KMS-11 (cell line): ENCODE data around the gene GLI3.

ENCODE experiments used
- H2AFZ ChIP-seq: fragments of 200-600 bp; sonication (generic); 2 replicates; pipeline ENCODE4 v1.6.1; 2016; ENCODE audit warnings: antibody characterized with exemption, mixed run types, low read depth
- H3K27ac ChIP-seq: fragments of 200-600 bp; sonication (generic); 2 replicates; pipeline ENCODE4 v1.6.1; 2016; ENCODE audit warnings: mild to moderate bottlenecking, mixed run types
- H3K27me3 ChIP-seq: fragments of 200-600 bp; sonication (generic); 2 replicates; pipeline ENCODE4 v1.6.1; 2017; ENCODE audit warnings: mild to moderate bottlenecking, low read depth, mixed run types, moderate library complexity; ENCODE audit not compliant: insufficient read depth
- H3K36me3 ChIP-seq: fragments of 200-600 bp; sonication (generic); 2 replicates; pipeline ENCODE4 v1.6.1; 2017; ENCODE audit warnings: mild to moderate bottlenecking, mixed run types; ENCODE audit not compliant: insufficient read depth
- H3K4me1 ChIP-seq: fragments of 200-600 bp; sonication (generic); 2 replicates; pipeline ENCODE4 v1.6.1; 2016; ENCODE audit warnings: mild to moderate bottlenecking, low read depth, mixed run types; ENCODE audit not compliant: poor library complexity, severe bottlenecking
- H3K4me2 ChIP-seq: fragments of 200-600 bp; sonication (generic); 2 replicates; pipeline ENCODE4 v1.7.0; 2016; ENCODE audit warnings: mild to moderate bottlenecking, mixed run types
- H3K4me3 ChIP-seq: fragments of 200-600 bp; sonication (generic); IDR thresholded peaks from 2 replicates; pipeline ENCODE4 v1.6.1; 2017; ENCODE audit warnings: low read depth, low read length, mixed read lengths; ENCODE audit not compliant: insufficient read depth
- H3K79me2 ChIP-seq: fragments of 200-600 bp; sonication (generic); 2 replicates; pipeline ENCODE4 v1.6.1; 2016; ENCODE audit warnings: low read depth, mixed run types; ENCODE audit not compliant: insufficient read depth
- H3K9ac ChIP-seq: fragments of 200-600 bp; sonication (generic); 2 replicates; pipeline ENCODE4 v1.6.1; 2016; ENCODE audit warnings: mild to moderate bottlenecking, mixed run types
- H4K20me1 ChIP-seq: fragments of 200-600 bp; sonication (generic); 2 replicates; pipeline ENCODE4 v1.6.1; 2016; ENCODE audit warnings: mild to moderate bottlenecking, mixed run types; ENCODE audit not compliant: insufficient read depth
- TF ChIP-seq, protein P1 (sequence below): fragments of 200-600 bp; sonication (generic); conservative IDR thresholded peaks from 2 replicates; pipeline ENCODE4 v1.6.1; 2017; ENCODE audit warnings: low read depth, mild to moderate bottlenecking, antibody characterized with exemption, low read length, moderate library complexity, mixed read lengths

GLI3 gene

DNA sequence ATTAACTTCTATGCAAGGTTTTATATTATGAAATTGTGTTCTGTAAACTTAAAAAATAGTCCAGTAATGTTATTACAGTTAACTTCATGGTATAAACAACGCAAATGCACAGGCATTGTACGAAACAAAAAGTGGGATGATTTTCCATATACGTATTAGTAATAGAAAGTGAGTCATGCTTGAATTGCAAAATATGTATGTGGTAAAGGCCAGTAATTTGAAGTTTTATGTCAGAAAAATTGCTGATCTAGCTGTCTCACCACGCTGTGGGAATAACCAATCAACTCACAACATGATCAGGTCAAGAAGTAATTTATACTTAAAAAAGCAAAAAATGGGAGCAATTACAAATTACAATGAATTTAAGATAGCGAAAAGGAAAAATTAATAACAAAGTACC, 37.0 kb upstream of the GLI3 start:
- no peak overlapping the region for H3K4me3 ChIP-seq
- no peak overlapping the region for H3K4me2 ChIP-seq
- no peaks in the 10 kb centered on the region for H3K36me3 ChIP-seq
- H2AFZ ChIP-seq: no peak overlapping the region
- TF ChIP-seq, protein P1, sequence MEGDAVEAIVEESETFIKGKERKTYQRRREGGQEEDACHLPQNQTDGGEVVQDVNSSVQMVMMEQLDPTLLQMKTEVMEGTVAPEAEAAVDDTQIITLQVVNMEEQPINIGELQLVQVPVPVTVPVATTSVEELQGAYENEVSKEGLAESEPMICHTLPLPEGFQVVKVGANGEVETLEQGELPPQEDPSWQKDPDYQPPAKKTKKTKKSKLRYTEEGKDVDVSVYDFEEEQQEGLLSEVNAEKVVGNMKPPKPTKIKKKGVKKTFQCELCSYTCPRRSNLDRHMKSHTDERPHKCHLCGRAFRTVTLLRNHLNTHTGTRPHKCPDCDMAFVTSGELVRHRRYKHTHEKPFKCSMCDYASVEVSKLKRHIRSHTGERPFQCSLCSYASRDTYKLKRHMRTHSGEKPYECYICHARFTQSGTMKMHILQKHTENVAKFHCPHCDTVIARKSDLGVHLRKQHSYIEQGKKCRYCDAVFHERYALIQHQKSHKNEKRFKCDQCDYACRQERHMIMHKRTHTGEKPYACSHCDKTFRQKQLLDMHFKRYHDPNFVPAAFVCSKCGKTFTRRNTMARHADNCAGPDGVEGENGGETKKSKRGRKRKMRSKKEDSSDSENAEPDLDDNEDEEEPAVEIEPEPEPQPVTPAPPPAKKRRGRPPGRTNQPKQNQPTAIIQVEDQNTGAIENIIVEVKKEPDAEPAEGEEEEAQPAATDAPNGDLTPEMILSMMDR: no peak
- no peaks in the 10 kb centered on the region for H4K20me1 ChIP-seq
- no peak overlapping the region for H3K9ac ChIP-seq
- H3K4me1 ChIP-seq: no peaks in the 10 kb centered on the region
- H3K27ac ChIP-seq: no peak overlapping the region
- H3K27me3 ChIP-seq: no peaks in the 10 kb centered on the region
- H3K79me2 ChIP-seq: no peaks in the 10 kb centered on the region

DNA sequence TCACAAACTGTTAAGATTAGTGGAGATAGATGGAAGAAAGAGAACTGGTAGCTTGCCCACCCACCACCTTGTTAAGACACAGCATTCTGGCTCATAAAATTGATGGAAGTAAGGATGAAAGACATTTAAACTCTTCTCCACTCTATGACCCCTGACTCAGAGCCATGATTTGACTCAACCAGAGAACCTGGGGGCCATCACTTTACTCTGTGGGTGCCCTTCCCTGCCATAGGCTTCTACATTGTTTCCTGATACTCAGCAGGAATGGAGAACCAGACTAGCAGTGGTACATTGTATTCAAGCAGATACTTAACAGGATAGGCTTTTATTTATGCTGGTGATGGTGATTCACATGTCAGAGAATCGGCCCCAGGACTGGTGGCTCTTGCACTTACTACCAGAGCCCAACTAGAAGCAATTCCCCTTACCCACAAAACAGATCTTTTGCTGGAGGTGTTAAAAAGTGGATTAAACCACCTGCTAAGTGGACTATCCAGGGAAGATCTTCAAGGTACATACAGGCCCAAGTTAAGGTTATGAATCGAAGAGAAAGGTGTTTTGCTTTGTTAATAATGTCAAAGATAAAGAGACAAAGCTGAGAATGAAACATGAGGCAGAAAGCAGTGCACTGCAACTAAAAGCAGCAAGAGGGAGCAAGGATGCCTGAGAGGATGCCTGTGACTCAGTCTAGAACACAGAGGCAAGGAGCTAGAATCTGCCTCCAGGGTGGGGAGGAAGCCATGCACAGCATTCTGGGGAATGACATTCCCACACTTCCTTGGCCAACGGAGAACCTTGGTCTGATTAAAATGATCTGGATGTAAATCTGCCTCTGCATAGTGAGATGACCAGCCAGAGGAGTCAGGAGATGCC, 36.0 kb upstream of the GLI3 start:
- Histone ChIP-seq H3K9ac (no peak overlapping the region), H3K4me1 (no peaks in the 10 kb centered on the region), H3K4me3 (no peak overlapping the region), H3K4me2 (no peak overlapping the region), H2AFZ (no peak overlapping the region), H3K27ac (no peak overlapping the region), H3K79me2 (no peaks in the 10 kb centered on the region), H3K27me3 (no peaks in the 10 kb centered on the region), H3K36me3 (no peaks in the 10 kb centered on the region), H4K20me1 (no peaks in the 10 kb centered on the region)
- TF ChIP-seq, protein P1: no peak

DNA sequence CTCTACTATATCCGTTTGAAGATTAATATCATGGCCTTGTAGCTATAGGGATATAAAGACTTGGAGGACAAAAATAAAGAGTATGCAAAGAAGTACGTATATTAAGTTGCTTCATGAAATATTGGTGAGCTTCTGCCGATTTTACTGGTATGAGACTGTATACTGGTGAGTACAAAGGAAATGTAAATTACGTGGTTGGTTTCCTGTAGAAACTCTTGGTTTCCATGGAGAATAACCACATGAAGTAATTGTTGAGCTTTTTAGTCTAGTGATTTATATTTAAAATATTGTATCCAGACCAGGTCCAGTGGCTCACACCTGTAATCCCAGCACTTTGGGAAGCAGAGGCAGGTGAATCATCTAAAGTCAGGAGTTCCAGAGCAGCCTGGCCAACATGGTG, 32.2 kb upstream of the GLI3 start:
- TF ChIP-seq, protein P1: no peak
- H4K20me1 ChIP-seq: no peaks in the 10 kb centered on the region
- H3K4me2 ChIP-seq: no peak overlapping the region
- H2AFZ ChIP-seq: no peak overlapping the region
- H3K36me3 ChIP-seq: no peaks in the 10 kb centered on the region
- H3K27me3 ChIP-seq: no peaks in the 10 kb centered on the region
- no peak overlapping the region for H3K9ac ChIP-seq
- H3K27ac ChIP-seq: no peak overlapping the region
- no peaks in the 10 kb centered on the region for H3K79me2 ChIP-seq
- H3K4me3 ChIP-seq: no peak overlapping the region
- H3K4me1 ChIP-seq: no peaks in the 10 kb centered on the region

DNA sequence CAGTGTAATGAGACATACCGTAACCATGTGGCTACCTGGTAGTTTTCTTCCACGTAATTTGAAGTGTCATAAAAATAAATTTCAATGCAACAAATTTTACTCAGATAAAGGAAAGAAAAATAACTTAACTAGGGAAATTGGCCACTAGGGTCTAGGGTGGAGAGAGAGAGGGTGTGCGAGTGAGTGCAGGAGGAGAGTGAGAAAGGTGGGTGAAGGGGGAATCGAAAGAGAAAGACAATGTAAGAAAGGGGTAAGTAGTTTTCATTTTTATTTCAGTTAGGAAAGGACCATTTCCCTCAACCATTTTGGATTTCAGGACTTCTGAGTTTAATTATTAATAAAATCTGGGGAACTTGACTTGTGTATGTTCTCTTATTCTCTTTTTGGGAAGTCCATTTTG, 27.7 kb upstream of the GLI3 start:
- H3K36me3 ChIP-seq: no peaks in the 10 kb centered on the region
- no peak overlapping the region for H2AFZ ChIP-seq
- no peak overlapping the region for H3K4me2 ChIP-seq
- H3K27me3 ChIP-seq: no peaks in the 10 kb centered on the region
- TF ChIP-seq, protein P1: no peak
- no peak overlapping the region for H3K9ac ChIP-seq
- H3K4me1 ChIP-seq: no peaks in the 10 kb centered on the region
- no peak overlapping the region for H3K4me3 ChIP-seq
- H3K79me2 ChIP-seq: no peaks in the 10 kb centered on the region
- no peak overlapping the region for H3K27ac ChIP-seq
- H4K20me1 ChIP-seq: no peaks in the 10 kb centered on the region
